ENCODE measurements around the gene TRPM7. TPM values are rescaled to one million over a fixed set of nuclear protein-coding genes. Genes with fewer than 3 reads are reported as not detected.
A peak's percentile ranks its signal among the peaks of the same experiment; 100 is the strongest.

Gene TRPM7
- total and polyA plus RNA-seq, 7 donors: 3.7 to 53.7 (median 32.2) TPM

DNA sequence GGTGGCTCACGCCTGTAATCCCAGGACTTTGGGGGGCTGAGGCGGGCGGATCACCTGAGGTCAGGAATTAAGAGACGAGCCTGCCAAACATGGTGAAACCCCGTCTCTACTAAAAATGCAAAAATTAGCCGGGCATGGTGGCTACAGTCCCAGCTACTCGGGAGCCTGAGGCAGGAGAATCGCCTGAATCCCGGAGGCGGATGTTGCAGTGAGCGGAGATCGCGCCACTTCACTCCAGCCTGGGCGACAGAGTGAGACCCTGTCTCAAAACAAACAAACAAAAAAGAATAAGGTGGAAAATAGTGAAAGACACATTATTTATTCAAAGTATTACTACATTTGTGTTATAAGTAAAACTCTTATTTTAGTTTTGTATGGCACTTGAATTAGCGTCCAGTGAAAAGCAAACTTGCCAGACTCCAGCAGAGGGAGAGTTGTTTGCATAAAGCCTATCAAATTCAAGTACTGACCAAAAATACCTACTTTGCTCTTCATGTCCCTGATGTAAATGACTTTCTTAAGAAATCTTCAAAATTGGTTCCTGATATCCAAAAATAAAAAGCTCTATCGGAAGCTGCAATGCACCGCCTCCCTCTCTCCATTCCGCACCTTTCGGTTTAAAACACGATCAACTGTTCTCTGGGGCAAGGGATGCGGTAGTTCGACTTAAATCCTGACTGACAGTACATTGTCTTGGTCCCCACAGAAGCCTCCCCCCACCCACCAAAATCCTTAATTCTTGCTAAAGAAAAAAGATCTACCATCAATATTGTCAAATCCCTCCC, 1.2 kb downstream of the TRPM7 start:
- Histone ChIP-seq H3K4me1 (peaks cover 0 to 44% (median 33%) of the 10 kb centered on the region in 4 donors), H3K27ac (peak overlapping the region; percentile 94 to 97 (median 96)), H3K27me3 (no peaks in the 10 kb centered on the region), H3K4me3 (peak overlapping the region; percentile 65 to 90 (median 76)), H3K36me3 (peaks cover 0 to 9% (median 0%) of the 10 kb centered on the region in 4 donors), H3K9me3 (no peaks in the 10 kb centered on the region)
- no peak for TF ChIP-seq POLR2AphosphoS5 (IDR thresholded peaks at IDR 0.05)
- TF ChIP-seq EP300 (IDR thresholded peaks at IDR 0.05): no peak
- DNase-seq: no peak
- intact Hi-C loops (cut with DNase I): loop anchor here (10.0 kb wide), 1 partner anchor 331 kb away; the partner anchor contains the start of gene GABPB1
- 55 to 62% methylated on average over 22 of the region's 22 CpGs for WGBS, 2 donors

DNA sequence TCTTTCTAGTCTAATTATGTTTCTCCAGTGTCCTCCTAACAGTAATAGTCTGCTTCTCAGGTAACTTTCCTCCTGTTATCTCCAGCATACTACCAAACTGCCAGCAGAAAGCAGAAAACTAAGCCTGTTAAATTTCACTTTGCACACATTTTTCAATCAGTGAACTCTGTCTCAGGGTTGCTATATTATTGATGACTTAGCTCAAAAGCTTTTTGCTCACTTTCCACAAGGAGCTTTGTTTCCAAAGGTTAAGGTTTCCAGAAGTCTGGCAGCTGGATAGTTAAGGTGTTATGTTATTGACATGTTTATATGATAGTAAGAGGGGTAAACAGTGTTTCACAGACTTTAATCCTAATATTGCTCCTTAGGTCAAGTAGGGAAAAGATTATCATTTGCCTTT, 5.1 kb downstream of the TRPM7 start:
- peaks cover 0 to 9% (median 0%) of the 10 kb centered on the region in 4 donors for H3K36me3 ChIP-seq
- no peaks in the 10 kb centered on the region for H3K9me3 ChIP-seq
- no peaks in the 10 kb centered on the region for H3K27me3 ChIP-seq
- TF ChIP-seq EP300 (IDR thresholded peaks at IDR 0.05) (no peak), POLR2AphosphoS5 (IDR thresholded peaks at IDR 0.05) (no peak), POLR2A (IDR thresholded peaks at IDR 0.05) (no peak)
- TF ChIP-seq, protein P1, sequence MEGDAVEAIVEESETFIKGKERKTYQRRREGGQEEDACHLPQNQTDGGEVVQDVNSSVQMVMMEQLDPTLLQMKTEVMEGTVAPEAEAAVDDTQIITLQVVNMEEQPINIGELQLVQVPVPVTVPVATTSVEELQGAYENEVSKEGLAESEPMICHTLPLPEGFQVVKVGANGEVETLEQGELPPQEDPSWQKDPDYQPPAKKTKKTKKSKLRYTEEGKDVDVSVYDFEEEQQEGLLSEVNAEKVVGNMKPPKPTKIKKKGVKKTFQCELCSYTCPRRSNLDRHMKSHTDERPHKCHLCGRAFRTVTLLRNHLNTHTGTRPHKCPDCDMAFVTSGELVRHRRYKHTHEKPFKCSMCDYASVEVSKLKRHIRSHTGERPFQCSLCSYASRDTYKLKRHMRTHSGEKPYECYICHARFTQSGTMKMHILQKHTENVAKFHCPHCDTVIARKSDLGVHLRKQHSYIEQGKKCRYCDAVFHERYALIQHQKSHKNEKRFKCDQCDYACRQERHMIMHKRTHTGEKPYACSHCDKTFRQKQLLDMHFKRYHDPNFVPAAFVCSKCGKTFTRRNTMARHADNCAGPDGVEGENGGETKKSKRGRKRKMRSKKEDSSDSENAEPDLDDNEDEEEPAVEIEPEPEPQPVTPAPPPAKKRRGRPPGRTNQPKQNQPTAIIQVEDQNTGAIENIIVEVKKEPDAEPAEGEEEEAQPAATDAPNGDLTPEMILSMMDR (IDR thresholded peaks at IDR 0.05): no peak
- no peak overlapping the region for H3K4me3 ChIP-seq
- H3K27ac ChIP-seq: no peak overlapping the region
- intact Hi-C loops (cut with DNase I): loop anchor here (10.0 kb wide), 1 partner anchor 327 kb away; the partner anchor contains the start of gene GABPB1
- no peak for DNase-seq
- peaks cover 0 to 48% (median 32%) of the 10 kb centered on the region in 4 donors for H3K4me1 ChIP-seq

DNA sequence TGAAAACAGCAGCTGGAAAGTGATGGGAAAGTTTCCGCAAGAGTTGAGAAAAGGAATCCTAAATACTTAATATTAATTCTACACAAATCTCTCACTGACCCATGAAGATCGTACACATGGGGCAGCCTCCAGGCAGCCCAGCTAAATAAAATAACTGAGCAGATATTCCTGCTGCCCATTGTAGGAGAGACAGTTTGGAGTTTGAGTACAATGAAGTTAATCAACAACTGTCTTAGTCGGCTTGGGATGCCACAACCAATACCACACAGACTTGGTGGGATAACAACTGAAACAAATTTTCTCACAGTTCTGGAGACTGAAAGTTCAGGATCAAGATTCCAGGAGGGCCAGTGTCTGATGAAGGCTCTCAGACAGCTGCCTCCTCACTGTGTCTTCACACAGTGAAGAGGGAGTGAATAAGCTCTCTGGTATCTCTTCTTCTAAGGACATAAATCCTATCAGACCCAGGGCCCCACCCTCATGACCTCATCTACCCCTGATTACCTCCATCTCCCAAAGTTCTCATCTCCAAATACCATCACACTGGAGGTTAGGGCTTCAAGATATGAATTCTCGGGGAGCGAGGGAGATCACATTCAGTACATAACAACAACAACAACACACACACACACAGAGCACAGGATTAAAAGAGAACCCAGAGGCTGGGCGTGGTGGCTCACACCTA, 9.7 kb downstream of the TRPM7 start:
- H3K27me3 ChIP-seq: no peaks in the 10 kb centered on the region
- H3K4me1 ChIP-seq: peaks cover 0 to 32% (median 13%) of the 10 kb centered on the region in 4 donors
- no peak overlapping the region for H3K27ac ChIP-seq
- intact Hi-C loops (cut with DNase I): no loop called here
- TF ChIP-seq POLR2AphosphoS5 (IDR thresholded peaks at IDR 0.05) (no peak), EP300 (IDR thresholded peaks at IDR 0.05) (no peak), POLR2A (IDR thresholded peaks at IDR 0.05) (no peak)
- TF ChIP-seq, protein P1 (IDR thresholded peaks at IDR 0.05): no peak
- H3K36me3 ChIP-seq: no peaks in the 10 kb centered on the region
- no peak for DNase-seq
- H3K4me3 ChIP-seq: no peak overlapping the region
- H3K9me3 ChIP-seq: no peaks in the 10 kb centered on the region
- 79 to 90% methylated on average over 6 of the region's 6 CpGs for WGBS, 2 donors

GRCh38 chr15:50675535-50676144, 11.0 kb downstream of the TRPM7 start:
- H3K36me3 ChIP-seq: no peaks in the 10 kb centered on the region
- TF ChIP-seq, protein P1 (IDR thresholded peaks at IDR 0.05): peak; percentile 34 to 73 (median 64)
- TF ChIP-seq POLR2A (IDR thresholded peaks at IDR 0.05) (no peak), POLR2AphosphoS5 (IDR thresholded peaks at IDR 0.05) (no peak)
- H3K27me3 ChIP-seq: no peaks in the 10 kb centered on the region
- H3K9me3 ChIP-seq: no peaks in the 10 kb centered on the region
- no peak overlapping the region for H3K27ac ChIP-seq
- no peak for DNase-seq
- H3K4me1 ChIP-seq: peaks cover 0 to 25% (median 12%) of the 10 kb centered on the region in 4 donors
- H3K4me3 ChIP-seq: no peak overlapping the region
- intact Hi-C loops (cut with DNase I): loop anchor here (2.0 kb wide), 2 partner anchors 201 to 233 kb away; partner anchors contain the start of gene AP4E1

DNA sequence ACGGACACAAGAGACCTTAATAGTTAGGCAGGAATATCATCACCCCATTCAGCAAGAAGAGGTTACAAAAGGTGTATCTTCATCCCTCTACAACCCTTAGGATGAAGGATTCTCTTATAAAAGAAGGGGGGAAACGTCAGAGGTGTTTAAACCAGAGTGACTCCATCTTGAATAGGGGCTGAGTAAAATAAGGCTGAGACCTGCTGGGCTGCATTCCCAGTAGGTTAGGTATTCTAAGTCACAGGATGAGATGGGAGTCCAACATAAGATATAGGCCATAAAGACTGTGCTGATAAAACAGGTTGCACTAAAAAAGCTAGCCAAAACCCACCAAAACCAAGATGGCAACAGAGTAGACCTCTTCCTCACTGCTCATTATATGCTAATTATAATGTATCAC, 16.5 kb downstream of the TRPM7 start:
- Histone ChIP-seq H3K4me1 (peaks cover 0 to 5% (median under 1%) of the 10 kb centered on the region in 4 donors), H3K4me3 (no peak overlapping the region), H3K36me3 (no peaks in the 10 kb centered on the region), H3K9me3 (no peaks in the 10 kb centered on the region), H3K27me3 (no peaks in the 10 kb centered on the region), H3K27ac (no peak overlapping the region)
- WGBS, 2 donors: 78 to 90% methylated on average over 2 of the region's 2 CpGs
- no peak for DNase-seq
- TF ChIP-seq, protein P1 (IDR thresholded peaks at IDR 0.05): no peak
- no peak for TF ChIP-seq POLR2AphosphoS5 (IDR thresholded peaks at IDR 0.05)
- TF ChIP-seq EP300 (IDR thresholded peaks at IDR 0.05): no peak
- no peak for TF ChIP-seq POLR2A (IDR thresholded peaks at IDR 0.05)
- intact Hi-C loops (cut with DNase I): no loop called here
